HEK293T (cell line): ENCODE results near the gene KNSTRN.

ENCODE experiments used
- FOXM1 ChIP-seq: fragments of 450-650 bp; IDR thresholded peaks from 2 replicates; pipeline ENCODE4 v1.6.1; 2017; ENCODE audit warnings: mild to moderate bottlenecking, borderline replicate concordance
- HDGF ChIP-seq: fragments of 450-650 bp; IDR thresholded peaks from 2 replicates; pipeline ENCODE4 v1.6.1; 2017; ENCODE audit warnings: antibody characterized with exemption, borderline replicate concordance
- SP1 ChIP-seq: fragments of 450-650 bp; IDR thresholded peaks from 2 replicates; pipeline ENCODE4 v1.6.1; 2017
- SUZ12 ChIP-seq: fragments of 450-650 bp; IDR thresholded peaks from 2 replicates; pipeline ENCODE4 v1.6.1; 2016; ENCODE audit warnings: mild to moderate bottlenecking
- TARDBP ChIP-seq: fragments of 450-650 bp; IDR thresholded peaks from 2 replicates; pipeline ENCODE4 v1.6.1; 2016

DNA sequence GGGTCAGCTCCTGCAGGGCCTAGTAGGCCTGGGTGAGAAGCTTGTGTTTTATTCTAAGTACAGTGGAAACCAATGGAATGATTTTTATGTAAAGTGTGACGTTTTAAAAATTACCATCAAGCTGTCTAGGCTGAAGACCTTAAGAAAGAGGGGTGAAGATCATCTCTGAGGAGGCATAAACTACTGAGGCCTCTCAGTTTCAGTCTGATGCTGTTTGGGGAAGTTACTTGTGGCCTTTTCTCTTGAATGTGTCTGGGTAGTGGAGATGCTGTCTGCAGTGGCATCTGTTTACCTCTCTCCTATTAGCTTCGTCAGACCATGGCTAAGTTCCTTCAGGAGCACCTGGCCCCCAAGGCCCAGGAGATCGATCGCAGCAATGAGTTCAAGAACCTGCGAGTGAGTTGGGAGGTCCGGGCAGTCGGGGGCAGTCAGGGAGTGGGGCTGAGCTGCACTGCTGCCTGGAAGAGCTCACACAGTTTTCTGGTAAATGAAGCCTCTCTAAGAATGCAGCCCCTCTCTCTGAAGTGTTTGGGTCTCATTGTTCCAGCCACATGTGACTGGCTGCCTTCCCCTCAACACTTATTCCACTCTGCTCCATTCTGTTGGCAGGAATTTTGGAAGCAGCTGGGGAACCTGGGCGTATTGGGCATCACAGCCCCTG lies 24.9 kb downstream of the KNSTRN start:
- TF ChIP-seq FOXM1 (no peak), TARDBP (no peak), SP1 (no peak), SUZ12 (no peak), HDGF (no peak)
